COLO829 (cell line): ENCODE results near the gene IFT122.

Experiments
- DNase-seq: peaks from one replicate; pipeline ENCODE4 v3.0.0; 2012; ENCODE audit warnings: low spot score

Gene IFT122

DNA sequence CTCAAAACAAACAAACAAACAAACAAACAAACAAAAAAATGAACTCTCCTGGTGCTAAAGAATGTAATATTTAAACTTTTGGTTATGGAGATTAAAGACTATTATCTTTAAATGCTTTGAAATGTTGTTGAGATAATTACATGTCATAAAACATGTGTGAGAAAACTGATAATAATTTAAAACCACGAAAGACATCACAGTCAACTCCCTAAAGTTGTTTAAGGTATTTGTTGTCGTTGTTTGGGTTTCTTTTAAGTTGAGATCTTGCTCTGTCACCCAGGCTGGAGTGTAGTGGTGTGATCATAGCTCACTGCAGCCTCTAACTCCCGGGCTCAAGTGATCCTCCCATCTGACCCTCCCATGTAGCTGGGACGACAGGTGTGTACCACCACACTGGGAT, 23.6 kb upstream of the IFT122 start:
- DNase-seq = no peak

DNA sequence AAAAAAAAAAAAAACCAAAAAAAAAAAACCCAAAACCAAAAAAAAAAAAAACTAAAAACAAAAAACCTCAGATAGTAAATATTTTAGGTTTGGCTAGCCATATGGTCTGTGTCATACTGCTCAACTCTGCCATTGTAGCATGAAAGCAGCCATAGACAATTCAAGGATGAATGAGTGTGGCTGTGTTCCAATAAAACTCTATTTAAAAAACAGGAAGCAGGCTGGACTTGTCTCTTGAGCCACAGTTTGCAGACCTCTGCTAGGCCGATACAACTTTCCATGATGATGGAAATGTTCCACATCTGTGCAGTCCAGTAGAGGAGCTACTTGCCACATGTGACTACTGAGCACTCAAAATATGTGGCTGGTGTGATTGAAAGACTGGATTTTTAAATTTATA, 22.7 kb upstream of the IFT122 start:
- DNase-seq = no peak

DNA sequence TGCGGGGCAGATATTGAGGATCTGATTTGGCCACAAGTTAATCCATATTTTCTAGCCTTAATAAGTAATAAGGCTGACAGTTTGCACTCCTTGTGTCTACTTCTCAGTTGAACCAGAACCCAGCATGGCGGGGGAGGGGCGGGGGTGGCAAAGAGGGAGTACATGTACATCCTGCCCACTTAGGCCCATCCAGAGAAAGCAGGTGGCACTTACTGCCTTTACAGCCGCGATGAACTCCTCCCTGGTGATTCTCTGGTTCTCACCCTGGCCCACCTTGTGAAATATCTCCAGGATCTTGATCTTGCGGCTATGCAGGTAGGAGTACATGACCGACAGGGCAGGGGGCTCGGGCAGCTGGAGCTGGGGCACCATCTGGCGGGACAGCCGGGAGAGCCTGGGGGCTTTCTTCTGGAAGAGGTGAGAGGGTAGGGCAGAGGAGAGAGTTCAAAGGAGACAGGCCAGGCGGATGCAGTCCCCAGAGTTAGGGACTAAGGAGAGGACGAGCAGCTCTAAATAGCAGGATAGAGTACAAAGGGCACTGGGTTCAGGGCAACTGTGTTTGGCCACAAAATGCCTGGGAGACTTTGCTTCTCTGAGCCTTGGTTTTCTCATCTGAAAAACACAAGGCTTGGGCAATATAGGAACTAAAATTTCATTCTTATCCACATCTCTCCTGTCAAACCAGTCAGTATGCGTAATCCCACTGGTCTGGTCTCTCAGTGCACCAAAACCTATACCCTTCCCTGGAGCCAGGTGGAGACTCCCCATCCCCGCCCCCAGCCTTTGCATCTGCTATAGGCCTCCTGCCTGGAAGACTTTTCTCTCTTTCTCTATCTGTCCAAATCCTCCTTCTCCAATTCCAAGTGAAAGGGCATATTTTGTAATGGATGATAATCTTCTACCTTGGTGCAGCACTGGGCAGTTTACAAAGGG, 21.7 kb upstream of the IFT122 start:
- no peak for DNase-seq

DNA sequence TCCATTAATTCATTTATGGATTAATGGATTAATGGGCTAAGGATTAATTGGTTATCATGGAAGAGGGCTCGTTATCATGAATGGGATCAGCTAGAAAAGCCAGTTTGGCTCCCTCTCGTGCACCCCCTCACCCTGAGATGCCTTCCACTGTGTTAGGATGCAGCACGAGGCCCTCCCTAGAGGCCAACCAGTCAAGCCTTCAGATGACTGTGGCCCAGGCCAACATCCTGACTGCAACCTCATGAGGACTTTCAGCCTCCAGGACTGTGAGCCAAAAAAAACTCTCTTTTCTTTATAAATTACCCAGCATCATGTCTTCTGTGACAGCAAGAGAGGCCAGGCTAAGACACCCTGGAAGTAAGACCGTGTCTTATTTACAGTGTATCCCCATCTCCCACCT, 20.5 kb upstream of the IFT122 start:
- no peak for DNase-seq

DNA sequence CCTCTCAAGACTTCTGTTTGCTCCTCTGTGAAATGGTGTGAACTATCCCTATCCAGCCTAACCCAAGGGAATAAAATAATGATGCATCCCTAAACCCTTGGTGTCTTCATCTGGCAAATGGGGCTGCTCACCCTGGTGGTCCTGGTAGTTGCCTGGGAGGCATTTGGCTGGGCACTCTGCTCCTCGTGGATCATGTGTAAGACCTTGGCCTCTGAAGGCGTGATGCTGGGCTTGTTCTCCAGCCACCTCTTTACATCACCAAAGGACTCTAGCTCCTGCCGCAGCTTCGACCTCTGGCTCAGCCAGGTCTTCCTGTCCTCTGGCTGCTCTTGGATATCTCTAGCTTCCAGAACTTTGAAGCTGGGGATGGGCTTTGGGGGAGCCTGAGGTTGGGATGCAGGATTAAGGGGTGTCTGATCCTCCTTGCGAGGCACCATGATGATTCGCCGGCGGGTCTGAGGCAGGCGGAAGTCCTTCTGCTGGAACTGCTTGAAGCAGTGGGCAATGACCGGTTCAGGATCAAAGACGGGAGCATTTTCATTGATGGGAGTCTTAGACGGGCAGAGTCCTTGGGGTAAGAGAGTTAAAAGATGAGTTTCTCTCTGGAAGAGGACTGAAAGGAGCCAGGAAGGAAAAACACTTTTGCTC, 18.7 kb upstream of the IFT122 start:
- DNase-seq = no peak

DNA sequence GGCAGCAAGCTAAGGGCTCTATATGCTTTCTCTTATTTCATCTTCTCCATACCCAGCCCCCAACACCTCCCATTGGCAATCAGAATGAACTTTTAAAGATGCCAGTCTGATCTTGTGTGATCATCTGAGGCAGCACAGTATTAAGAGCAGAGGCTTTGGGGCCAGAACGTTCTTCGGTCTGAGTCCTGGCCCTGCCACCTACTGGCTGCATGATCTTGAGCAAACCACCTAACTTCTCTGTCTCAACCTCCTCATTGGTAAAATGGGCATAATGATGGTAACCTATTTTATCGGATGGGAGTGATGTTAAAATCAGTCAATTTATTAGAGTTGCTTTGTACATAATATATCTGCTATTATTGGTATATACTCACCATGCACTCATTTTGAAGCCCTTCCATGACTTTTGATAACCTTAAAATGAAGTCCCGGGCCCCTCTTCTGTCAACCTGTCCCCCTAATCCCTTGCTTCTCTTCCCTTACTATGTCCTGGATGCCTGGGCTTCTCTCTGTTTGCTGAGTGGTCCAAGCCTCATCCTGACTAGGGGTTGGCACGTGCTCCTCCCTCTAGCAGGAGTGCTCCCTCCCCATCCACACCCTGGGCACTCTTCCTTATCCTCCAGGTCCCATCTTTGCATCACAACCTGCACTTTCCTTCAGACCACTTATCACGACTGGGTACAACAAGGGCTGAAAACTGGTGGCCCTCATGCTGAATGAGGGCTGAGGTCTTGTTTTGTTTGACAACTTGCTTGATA, 17.9 kb upstream of the IFT122 start:
- DNase-seq = no peak

DNA sequence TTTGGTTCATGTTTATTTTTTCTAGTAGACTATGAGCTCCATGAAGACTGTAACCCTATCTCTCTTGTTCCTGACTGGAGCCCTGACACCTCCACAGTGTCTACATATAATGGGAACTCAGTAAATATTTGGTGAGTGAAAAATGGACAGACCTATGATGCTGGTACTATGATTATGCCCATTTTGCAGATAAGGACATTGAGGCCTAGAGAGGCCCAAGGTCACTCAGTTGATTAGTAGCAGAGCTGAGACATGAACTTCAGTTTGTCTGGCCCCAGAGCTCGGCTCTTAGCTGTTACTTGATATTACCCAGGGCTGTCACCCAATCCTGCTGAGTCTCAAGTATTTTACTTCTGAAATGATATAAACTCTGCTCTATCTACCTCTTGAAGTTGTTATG, 17.1 kb upstream of the IFT122 start:
- no peak for DNase-seq

DNA sequence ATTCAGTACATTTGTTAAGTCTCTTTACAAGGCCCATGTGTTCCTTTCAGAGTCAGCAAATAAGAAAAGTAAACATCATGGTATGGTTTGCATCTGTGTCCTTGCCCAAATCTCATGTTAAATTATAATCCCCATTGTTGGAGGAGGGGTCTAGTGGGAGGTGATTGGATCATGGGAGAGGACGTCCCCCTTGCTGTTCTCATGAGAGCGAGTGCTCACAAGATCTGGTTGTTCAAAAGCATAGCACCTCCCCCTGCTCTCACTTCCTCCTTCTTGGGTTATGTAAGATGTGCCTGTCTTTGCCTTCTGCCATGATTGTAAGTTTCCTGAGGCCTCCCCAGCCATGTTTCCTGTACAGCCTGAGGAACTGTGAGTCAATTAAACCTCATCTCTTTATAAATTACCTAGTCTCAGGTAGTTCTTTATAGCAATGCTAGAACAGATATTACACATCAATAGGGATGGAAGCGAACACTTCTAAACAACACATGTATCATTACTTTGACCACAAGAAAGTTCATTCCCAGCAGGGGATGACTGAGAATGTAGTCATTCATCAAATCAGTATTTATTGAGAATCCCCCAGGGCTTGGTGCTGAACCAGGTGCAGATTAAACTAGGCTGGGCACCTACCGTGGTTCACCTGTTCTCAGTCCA, 15.7 kb upstream of the IFT122 start:
- no peak for DNase-seq

DNA sequence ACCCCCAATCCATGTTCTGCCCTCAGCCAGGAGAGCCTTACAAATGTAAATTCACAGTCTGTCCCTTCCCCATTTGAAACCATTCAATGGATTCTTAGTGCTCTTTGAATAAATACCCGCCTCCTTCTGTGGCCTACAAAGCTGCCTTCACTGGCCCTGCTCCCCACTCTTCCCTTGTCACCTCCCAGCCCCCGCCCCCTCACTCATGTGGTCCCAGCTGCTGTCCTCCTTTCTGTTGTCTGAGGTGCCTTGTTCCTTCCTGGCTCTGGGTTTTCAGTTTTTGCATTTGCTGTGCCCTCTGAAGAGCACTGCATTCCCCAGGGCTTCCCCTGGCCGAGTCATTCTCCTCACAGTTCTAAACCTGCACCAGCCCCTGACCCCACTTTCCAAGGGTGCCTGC, 14.8 kb upstream of the IFT122 start:
- DNase-seq = no peak

DNA sequence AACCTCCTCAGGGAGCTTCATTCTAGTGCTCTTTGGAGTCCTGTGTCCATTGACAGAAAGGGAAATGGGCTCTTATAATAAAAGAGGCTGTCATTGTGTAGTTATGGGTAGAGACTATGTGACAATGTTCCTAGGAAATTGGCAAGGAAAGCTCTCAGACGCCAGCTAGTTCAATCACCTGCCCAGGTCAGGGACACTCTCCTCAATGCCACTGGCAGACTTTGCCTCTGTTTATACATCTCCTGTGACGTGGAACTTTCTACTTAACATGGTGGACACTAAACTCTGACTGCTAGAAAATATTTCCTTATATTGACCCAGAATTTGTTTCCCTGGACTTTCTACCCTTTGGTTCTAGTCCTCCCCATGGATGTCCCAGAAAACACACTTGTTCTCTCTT, 14.4 kb upstream of the IFT122 start:
- DNase-seq = no peak

DNA sequence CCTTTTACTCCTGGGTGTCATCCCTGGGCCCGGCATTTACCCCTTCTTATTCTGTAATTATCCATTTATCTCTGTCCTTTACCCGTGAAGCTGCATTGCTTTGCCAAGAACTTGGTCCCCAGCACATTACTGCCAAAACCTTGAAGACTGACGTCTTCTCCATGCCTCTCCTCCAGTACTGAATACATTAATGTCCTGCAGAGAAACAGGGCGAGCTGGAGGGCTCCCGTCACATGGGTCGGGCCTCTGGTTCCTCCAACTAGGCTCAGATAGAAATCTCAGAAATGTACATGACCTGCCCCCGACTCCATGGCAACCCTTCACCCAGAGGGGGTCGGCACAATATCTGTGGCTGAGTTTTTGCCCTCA, 12.0 kb upstream of the IFT122 start:
- no peak for DNase-seq

DNA sequence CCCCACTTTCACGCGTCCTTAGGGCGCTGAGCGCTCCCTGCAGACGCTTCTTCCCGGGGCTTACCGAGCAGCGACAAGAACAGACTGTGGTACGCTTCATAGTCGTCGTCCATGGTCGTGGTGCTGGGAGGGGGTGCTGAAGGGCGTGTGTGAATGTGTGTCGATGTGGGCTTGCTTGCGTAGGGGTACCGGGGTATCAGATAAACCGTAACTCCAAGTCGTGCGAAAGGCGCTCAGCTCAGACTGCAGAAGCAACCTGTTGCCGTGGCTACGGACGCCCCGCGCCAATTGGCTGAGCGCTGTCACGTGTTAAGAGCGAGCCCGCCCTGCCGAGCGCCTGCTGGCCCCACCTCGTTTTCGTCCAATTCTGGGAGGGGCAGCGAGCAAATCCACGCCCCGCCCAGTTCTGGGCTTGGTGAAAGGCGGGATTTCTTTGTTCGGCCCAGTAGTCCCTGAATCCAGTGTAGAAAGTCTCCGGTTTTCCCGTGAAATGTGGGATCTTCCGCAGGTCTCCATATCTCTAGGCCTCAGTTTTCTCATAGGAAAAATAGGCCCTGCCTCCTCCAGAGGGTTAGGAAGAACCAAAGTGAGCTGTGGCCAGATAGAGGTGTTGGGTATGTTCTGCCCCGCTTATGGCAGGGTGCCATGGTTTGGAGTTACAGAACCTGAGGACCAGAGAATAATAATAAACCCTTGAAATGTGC, 11.5 kb upstream of the IFT122 start, which contains the start of gene EFCAB12:
Gene EFCAB12, minus strand, starts transcription at position 261 of the 704 bp plus-strand sequence. Its CDS starts 148 bp downstream, at position 113.
- DNase-seq = peak; percentile 96

DNA sequence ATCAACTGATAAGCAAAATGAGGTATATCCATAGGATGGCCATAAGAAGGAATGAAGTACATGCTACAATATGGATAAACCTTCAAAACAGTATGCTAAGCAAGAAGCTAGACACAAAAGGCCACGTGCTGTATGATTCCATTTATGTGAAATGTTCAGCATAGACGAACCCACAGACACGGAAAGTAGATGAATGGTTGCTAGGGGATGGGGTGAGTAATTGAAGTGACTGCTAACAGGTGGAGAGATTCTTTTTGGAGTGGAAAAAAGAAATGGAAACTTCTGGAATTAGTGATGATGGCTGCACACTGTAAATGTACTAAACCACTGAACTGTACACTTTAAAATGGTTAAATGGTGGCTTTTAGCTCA, 11.0 kb upstream of the IFT122 start:
- no peak for DNase-seq

DNA sequence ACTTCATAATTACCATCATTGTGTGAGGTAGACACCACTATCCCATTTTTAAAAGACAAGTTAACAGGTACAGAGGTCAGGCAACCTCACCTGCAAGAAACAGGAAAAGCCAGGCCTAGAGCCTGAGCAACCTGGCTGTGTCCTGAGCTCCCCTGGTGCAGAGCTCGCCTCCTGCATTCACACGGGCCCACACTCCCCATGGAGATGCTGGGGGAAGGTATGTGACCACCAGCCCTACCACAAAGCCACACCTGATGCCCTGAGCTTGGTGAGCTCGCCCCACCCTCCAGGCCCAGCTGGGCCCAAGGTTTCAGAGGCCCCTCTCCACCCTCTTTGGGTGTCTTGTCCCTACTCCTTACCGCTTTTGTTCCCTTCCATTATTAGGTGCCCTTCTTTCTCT, 10.4 kb upstream of the IFT122 start:
- DNase-seq = no peak

DNA sequence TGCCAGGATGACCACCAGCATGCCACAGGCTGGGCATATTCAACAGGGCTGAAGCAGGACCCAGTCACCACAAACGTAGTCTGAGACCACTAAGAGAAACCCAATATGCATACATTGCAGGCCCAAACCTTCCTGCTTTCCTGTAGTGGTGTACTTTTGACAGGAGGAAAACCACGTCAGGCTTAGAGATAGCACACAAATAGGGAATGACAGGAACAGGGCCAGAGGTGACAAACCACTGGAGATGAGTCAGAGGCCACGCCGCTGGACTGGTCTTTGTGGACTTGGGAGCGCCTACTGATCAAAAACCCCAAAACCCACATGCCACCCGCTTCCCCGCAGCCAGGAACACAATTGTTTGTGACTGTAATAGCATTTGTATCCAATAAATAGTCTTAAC, 8.0 kb upstream of the IFT122 start:
- no peak for DNase-seq

DNA sequence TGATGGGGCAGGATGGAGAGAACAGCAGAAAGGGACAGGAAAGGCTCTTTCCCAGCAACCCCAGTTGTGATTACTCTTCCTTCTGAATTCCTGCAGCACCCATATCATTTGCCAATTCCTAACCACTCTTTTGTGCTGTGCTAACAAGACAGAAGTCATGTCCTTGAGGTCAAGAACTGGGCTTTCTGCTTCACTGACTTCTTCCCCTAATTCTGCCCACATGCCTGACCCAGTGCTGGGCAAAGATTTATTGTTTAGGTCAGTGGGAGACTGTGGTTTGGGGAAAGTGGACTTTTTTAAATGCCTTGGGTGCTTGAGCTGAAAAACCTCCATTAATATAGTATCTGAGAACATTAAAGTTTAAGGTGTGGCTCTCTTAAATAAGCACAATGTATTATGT, 7.4 kb upstream of the IFT122 start:
- no peak for DNase-seq

DNA sequence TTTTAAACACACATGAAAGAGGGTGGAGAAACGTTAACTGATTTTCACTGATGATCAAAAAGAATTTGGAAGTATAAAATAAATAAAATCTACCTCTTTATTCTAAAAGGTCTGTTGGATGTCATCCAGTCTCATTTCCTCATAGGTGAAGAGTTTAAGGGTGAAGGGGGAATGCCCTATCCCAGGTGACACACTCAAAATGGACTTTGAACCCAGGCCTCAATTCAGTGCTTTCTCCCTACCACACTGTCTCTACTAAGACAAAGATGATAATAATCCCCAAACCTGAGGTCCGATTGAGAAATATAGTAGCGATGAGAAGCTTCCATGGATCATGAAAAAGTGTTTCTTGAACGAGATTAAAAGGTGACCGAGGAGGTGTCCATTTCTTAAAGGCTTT, 6.5 kb upstream of the IFT122 start:
- no peak for DNase-seq

DNA sequence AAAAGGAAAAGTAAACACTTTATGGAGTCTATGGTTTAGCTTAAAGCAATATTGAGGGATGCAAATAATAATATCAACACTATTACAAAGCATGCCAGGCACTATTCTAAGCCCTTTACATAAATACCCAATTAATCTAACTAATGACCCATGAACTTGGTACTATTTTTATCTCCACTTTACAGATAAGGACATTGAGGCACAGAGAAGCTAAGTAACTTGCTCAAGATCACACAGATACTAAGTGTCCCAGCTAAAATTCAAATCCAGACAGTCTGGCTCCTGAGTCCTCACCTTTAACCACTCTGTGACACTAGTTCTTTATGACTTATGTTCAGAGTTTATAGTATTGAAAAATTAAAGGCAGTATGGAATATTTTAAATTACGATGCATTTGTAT, 5.9 kb upstream of the IFT122 start:
- no peak for DNase-seq

DNA sequence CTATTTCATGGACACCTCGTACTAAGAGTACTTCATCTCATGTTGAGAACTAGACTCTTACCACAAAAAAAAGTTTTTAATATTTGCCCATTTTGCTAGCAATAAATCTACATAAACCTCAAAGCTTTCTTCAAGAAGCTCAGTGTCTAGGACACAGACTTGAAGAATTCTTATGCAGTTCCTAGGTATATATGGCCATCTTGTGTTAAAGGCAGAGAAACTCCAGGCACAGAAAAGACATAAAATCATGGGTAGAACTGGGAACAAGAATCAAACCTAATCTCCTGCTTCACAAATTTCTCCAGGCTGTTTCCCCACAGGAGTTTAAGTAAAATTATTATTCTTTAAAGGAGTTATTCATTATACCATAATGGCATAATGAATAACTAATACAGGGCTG, 4.7 kb upstream of the IFT122 start:
- no peak for DNase-seq

DNA sequence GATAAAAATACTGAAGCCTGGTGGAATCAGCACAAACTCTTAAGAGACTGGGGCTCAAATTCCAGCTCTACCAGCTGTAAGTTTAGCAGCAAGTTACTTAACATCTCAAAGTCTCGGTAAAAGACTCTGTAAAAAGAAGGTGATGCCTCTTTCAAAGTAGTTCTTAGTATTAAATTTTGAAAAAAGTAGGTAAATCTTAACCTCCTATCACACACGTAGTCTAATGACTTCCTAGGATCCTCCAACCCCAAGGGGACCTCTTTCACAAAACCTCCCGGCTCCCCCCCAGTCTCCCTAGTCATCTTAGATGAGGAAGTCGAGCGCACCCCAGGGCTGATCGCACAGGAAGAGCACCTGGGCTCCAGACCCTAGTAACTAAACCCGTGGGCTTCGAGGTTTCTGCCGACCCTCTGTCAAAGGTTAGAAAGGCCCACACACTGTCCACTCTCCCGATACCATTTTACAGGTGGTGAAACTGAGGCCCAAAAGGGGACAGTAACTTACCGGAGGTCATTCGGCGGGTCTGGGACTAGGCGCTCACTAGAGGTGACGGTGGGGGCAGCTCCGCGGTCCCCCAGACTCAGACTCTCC, 703 bp upstream of the IFT122 start:
- DNase-seq = no peak

DNA sequence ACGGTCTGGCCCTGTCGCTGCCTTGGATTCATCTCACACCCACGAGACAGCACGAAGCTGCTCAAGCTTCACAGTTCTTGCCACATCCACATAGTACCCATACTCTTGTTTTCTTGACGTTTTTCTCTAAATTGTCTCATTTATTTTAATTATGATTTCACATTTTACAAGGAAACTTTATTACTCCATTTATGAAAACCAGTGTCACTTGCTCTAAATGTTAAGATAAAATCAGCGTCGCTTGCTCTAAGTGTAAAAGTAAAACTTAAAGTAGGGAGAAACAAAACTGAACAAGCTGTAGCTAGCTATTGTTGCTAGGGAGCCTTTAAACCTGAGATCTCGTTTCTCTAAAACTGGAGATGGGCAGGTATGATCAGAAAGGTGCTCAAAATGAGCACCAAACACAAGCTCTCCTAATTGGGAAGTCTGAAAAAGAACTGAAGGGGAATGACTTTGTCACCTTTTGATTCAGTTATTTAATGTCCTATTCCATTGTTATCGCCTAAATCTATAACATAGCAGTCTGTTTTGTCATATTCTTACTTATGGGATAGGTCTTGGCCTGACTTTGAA, 680 bp downstream of the IFT122 start:
- no peak for DNase-seq
